Fibroblast of the aortic adventitia (primary cell): ENCODE data around the gene OR52B2. TPM values are rescaled to one million over a fixed set of nuclear protein-coding genes. Genes with fewer than 3 reads are reported as not detected.

Source experiments
- DNase-seq: peaks from one replicate; pipeline ENCODE4 v3.0.0-alpha.2; 2010; ENCODE audit warnings: low read depth
- H3K4me3 ChIP-seq: 2 replicates; pipeline ENCODE4 v1.5.1; 2011; ENCODE audit warnings: low read depth, mild to moderate bottlenecking, control low read depth, low read length, moderate library complexity
- CTCF ChIP-seq: IDR thresholded peaks from 2 replicates; pipeline ENCODE4 v1.5.1; 2011; ENCODE audit warnings: mild to moderate bottlenecking, low read length, control low read depth, inconsistent platforms; ENCODE audit not compliant: insufficient read depth
- total RNA-seq: library from RNA; depleted of rRNA; stranded (reverse); fragments of >200 nt; gene quantifications from 2 replicates; pipeline ENCODE4 v1.2.3, GENCODE V29; 2012; ENCODE audit warnings: low replicate concordance

OR52B2 gene
- total RNA-seq, 1 donor: not detected

- DNase-seq: no peak
- no peak within 1 kb of the TSS for H3K4me3 ChIP-seq
- no peak for TF ChIP-seq CTCF
Observed at GRCh38 chr11:6199174-6199810, 29.2 kb upstream of the OR52B2 start, which contains the start of gene OR52W1. OR52W1 (plus strand) TSS chr11:6199224; CDS start chr11:6199224, 0 bp downstream.

DNA sequence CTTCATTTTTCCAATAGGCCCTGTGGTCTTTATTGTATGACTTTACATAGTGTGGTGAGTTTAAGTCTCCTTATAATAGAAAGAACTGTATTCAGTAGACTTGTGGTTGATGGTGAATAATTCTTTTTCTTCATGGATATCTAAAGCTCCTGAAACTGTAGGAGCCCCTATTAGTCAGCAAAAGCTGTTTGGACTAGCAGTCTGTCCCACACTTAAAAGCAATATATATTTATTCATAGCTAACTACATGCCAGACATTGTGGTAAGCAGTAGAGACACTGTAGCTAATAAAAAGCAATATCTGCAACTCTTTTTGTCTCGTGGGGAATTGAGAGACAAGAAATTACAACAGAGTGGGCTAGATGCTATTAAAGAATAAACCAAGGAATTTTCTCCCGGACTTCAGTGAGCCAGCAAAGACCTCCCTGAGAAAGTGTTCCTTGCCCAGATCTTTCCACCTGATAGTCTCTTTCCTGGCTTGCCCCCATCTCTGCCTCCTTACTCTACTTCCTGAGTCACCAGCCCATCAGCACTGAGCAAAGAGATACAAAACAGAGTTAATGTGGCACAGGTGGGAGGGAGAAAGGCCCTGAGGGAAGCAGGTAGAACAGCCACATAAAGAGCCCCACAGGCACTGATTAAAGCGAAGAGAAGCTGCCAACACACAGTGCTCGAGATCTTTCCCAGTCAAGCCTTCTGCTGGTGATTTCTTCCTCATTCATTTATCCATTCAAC, 27.5 kb upstream of the OR52B2 start:
- no peak for TF ChIP-seq CTCF
- no peak for DNase-seq
- no peak overlapping the region for H3K4me3 ChIP-seq

GRCh38 chr11:6196396-6196795, 26.3 kb upstream of the OR52B2 start:
- no peak for DNase-seq
- TF ChIP-seq CTCF: no peak
- no peak overlapping the region for H3K4me3 ChIP-seq

DNA sequence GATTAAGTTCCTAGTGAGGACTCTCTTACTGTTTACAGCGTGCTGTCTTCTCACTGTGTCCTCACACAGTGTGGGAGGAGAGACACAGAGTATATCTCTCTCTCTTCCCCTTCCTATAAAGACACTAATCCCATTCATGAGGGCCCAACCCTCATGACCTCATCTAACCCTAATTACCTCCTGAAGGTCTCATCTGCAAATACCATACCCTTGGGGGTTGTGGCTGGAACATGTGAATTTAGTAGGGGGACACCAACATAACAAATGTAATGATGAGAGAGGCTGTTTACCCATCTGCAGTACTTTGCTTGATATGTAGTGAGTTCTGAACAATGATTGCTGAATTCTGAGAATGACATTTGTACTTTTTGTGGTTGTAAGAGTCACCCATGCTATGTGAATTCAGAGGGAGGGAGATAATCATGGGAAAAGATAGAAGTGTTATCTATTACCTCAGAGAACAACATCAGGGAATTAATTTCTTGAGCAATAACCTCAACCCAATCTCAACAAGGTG, 24.0 kb upstream of the OR52B2 start:
- DNase-seq: no peak
- H3K4me3 ChIP-seq: no peak overlapping the region
- no peak for TF ChIP-seq CTCF

DNA sequence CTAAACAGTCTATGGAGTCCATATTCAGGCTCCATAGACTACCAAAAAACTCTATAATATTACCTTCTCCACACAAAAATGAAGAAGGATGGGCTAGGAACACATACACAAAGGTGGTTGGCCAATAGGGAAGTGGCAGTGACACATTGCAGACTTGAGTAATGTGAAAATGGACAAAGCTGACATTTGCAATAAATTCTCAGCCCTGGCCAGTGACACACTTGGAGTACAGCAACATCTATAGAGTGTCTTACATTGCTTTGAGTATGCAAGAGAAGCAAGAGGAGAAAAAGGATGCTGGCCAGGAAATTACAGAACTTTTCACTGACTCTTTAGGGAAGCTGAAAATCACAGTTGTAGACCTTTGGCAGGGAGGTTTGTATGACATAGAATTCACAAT, 21.6 kb upstream of the OR52B2 start:
- no peak for TF ChIP-seq CTCF
- H3K4me3 ChIP-seq: no peak overlapping the region
- DNase-seq: no peak

GRCh38 chr11:6175440-6175839, 5.3 kb upstream of the OR52B2 start:
- TF ChIP-seq CTCF: no peak
- DNase-seq: no peak
- H3K4me3 ChIP-seq: no peak overlapping the region
